Lower leg skin (tissue), 4 donors: Measurements from ENCODE around the gene PARP6. TPM values are rescaled to one million over a fixed set of nuclear protein-coding genes. Genes with fewer than 3 reads are reported as not detected.

Source experiments
- DNase-seq, 2 donors: peaks; one replicate each; pipeline ENCODE4 v3.0.0-alpha.2; 2019; ENCODE audit warnings: low spot score in 2 of 2
- H3K4me3 ChIP-seq: fragments of 200-600 bp; sonication (generic); 2 replicates; pipeline ENCODE4 v1.5.1; 2017; ENCODE audit warnings: mild to moderate bottlenecking, low read depth; ENCODE audit not compliant: poor library complexity, severe bottlenecking
- POLR2A ChIP-seq, 2 donors: fragments of 450-650 bp; IDR thresholded peaks; one replicate each; pipeline ENCODE4 v1.6.1; 2016 to 2017; ENCODE audit warnings: antibody characterized with exemption in 2 of 2, mild to moderate bottlenecking in 1 of 2, moderate library complexity in 1 of 2
- WGBS, 2 donors: methylation state at CpG; one replicate each; pipeline ENCODE4 v1.1.5; 2018; 5-methylcytosine and 5-hydroxymethylcytosine counted together
- intact Hi-C: fragments of 100-400 bp; cut with DNase I; formaldehyde crosslinking; loops from one replicate; pipeline ENCODE4 v1.15.0; 2023; ENCODE audit warnings: low total_unique reads
- total RNA-seq, 4 donors: library from RNA; depleted of rRNA; stranded (reverse); fragments of >200 nt; gene quantifications; one replicate each; pipeline ENCODE4 v1.1.0, GENCODE V29; 2016
- TF ChIP-seq, protein P1 (sequence below), 3 donors: fragments of 450-650 bp; IDR thresholded peaks; one replicate each; pipeline ENCODE4 v1.5.1; 2016; ENCODE audit warnings: antibody characterized with exemption in 3 of 3, mild to moderate bottlenecking in 3 of 3, moderate library complexity in 2 of 3

Gene PARP6
- total RNA-seq, 4 donors from 2014 or later = 47.4 to 61.7 (median 54.8) TPM

DNA sequence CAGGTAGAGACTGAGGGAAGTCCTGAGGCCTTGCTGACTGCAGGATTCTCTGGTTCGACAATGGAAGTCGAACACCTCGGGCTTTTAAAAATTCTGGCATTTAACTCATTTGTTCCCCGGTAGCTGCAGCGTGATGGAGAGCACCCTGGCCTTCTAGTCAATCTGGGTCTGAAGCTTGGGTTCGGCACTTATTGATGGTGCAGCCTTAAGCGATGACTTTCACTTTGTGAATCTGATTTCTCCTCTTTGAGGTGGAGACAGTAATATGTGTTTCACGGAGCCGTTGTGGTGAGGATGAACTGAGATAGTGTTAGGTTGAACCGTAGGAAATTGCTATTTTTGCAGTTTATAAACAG lies 621 bp upstream of the PARP6 start:
- no peak overlapping the region for H3K4me3 ChIP-seq
- no peak for DNase-seq
- TF ChIP-seq POLR2A (IDR thresholded peaks at IDR 0.05) = no peak
- TF ChIP-seq, protein P1, sequence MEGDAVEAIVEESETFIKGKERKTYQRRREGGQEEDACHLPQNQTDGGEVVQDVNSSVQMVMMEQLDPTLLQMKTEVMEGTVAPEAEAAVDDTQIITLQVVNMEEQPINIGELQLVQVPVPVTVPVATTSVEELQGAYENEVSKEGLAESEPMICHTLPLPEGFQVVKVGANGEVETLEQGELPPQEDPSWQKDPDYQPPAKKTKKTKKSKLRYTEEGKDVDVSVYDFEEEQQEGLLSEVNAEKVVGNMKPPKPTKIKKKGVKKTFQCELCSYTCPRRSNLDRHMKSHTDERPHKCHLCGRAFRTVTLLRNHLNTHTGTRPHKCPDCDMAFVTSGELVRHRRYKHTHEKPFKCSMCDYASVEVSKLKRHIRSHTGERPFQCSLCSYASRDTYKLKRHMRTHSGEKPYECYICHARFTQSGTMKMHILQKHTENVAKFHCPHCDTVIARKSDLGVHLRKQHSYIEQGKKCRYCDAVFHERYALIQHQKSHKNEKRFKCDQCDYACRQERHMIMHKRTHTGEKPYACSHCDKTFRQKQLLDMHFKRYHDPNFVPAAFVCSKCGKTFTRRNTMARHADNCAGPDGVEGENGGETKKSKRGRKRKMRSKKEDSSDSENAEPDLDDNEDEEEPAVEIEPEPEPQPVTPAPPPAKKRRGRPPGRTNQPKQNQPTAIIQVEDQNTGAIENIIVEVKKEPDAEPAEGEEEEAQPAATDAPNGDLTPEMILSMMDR (IDR thresholded peaks at IDR 0.05) = no peak
- 36 to 49% methylated on average over 10 of the region's 10 CpGs for WGBS, 2 donors
- intact Hi-C loops = loop anchor here (10.0 kb wide), 1 partner anchor 68 kb away; no protein-coding TSS in a partner anchor

DNA sequence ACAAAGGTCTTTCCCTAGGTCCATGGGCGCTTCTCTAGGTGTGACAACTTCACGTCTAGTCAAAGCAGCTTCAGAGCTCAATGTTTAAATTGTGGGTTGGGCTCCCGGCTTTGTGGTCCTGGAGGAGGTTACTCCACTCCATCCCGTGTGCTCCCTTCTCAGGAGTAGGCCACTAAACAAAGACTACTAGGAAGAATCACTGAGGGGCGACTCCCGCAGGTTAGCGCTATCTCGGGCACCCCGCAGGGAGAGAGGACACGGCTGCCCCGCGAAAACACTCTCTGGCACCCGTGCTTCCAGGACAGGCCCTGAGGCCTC lies 500 bp downstream of the PARP6 start:
- DNase-seq = peak in 1 of 2 donors; percentile 21
- peak overlapping the region; percentile 88 for H3K4me3 ChIP-seq
- no peak for TF ChIP-seq POLR2A (IDR thresholded peaks at IDR 0.05)
- TF ChIP-seq, protein P1 (IDR thresholded peaks at IDR 0.05) = no peak
- WGBS, 2 donors = 2 to 5% methylated on average over 3 to 13 of the region's 13 CpGs
- intact Hi-C loops = loop anchor here (10.0 kb wide), 1 partner anchor 67 kb away; no protein-coding TSS in a partner anchor

DNA sequence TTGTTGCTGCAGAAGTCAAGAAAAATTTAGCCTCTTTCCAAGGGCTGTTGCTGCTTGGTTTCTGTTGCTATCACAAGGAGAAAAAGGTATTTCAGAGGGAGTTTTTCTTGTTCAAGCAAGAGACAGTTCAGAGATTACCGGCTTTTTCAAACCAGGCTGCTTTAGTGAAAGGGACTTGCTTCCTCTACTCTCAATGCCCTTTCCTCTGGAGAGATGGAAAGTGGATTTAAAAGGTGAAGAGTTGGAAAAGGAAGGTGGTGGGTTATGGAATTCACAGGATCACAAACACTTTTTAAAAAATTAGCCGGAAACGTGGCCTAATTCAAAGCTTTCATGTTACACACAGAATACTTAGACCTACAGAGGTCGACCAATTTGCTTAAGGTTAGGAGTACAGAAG lies 1.1 kb downstream of the PARP6 start:
- WGBS, 2 donors = 73 to 76% methylated on average over 4 of the region's 4 CpGs
- intact Hi-C loops = loop anchor here (10.0 kb wide), 1 partner anchor 66 kb away; no protein-coding TSS in a partner anchor

DNA sequence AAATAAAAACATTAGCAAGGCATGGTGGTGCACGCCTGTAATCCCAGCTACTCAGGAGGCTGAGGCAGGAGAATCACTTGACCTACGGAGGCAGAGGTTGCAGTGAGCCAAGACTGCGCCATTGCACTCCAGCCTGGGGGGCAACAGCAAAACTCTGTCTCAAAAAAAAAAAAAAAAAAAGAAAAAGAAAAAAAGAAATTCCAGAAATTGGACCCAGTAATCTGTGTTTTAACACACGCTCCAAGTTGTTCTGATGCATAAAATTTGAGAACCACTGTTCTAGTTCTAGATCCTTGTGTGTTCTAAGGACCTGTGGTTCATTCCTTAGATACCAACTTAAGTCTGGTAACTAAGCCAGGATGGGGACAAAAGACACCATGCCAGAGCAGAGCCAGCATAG lies 2.6 kb downstream of the PARP6 start:
- DNase-seq = no peak
- TF ChIP-seq, protein P1 (IDR thresholded peaks at IDR 0.05) = no peak
- TF ChIP-seq POLR2A (IDR thresholded peaks at IDR 0.05) = no peak
- intact Hi-C loops = loop anchor here (10.0 kb wide), 1 partner anchor 65 kb away; no protein-coding TSS in a partner anchor
- no peak overlapping the region for H3K4me3 ChIP-seq
- WGBS, 2 donors = 87 to 95% methylated on average over 4 of the region's 4 CpGs

More for the DNA sequence above, 1.1 kb downstream of the PARP6 start:
- TF ChIP-seq, protein P1 (IDR thresholded peaks at IDR 0.05) = no peak
- no peak for TF ChIP-seq POLR2A (IDR thresholded peaks at IDR 0.05)
- H3K4me3 ChIP-seq = no peak overlapping the region
- DNase-seq = no peak

DNA sequence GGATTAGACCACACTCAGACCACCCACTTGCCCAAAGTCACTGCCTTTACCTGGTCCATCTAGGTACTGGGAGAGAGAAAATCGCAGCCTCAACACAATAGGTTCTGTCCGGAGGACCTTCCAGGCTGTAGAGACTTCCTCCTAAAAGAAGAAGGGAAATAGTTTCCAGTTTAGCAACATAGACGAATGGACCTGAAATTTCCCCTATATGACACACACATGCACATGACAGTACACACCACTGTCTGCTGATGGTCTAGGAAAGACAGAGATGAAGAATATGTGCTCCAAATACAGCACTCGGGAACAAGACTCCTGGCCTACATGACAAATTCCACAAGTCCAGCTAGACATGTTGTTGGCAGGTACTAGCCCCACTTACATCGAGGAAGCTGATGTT lies 7.3 kb downstream of the PARP6 start:
- no peak for DNase-seq
- no peak overlapping the region for H3K4me3 ChIP-seq
- TF ChIP-seq, protein P1 (IDR thresholded peaks at IDR 0.05) = no peak
- TF ChIP-seq POLR2A (IDR thresholded peaks at IDR 0.05) = no peak
- WGBS, 2 donors = 94 to 96% methylated on average over 5 of the region's 5 CpGs
- intact Hi-C loops = no loop called here

DNA sequence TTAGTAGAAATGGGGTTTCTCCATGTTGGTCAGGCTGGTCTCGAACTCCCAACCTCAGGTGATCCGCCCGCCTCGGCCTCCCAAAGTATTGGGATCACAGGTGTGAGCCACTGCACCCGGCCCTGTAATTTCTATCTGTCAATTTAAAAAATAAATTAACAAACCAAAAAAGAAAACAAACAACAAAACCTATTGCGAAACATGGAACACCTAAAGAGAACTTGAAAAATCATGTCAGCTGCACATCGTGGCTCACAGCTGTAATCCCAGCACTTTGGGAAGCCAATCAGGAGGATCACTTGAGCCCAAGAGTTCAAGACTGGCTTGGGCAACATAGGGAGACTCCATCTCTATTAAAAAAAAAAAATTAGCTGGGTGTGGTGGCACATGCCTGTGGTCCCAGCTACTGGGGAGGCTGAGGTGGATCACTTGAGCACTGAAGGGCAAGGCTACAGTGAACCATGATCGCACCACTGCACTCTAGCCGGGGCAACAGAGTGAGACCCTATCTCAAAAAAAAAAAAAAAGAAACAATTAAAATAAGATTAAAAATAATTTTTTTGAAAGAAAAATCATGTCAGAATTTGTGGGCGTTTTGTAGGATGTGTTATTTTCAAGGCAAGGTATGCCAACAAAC lies 19.6 kb downstream of the PARP6 start:
- no peak for DNase-seq
- intact Hi-C loops = no loop called here
- no peak overlapping the region for H3K4me3 ChIP-seq
- 94 to 96% methylated on average over 10 of the region's 10 CpGs for WGBS, 2 donors
- TF ChIP-seq, protein P1 (IDR thresholded peaks at IDR 0.05) = no peak
- no peak for TF ChIP-seq POLR2A (IDR thresholded peaks at IDR 0.05)
